ENCODE measurements around the gene PADI6.
"Not testable (repeated sequence)": the region's sequence is repeated elsewhere in the genome, so short reads cannot be mapped to it uniquely, and the experiment has no call there.

Gene PADI6

GRCh38 chr1:17371896-17372295, at the start of gene PADI6:
Gene PADI6 (plus strand): TSS chr1:17372196. CDS start chr1:17372246, 50 bp downstream.
- no peak for DNase-seq

- no peak for DNase-seq
Observed at GRCh38 chr1:17328855-17329254, 43.1 kb upstream of the PADI6 start.

- no peak for DNase-seq
Observed at GRCh38 chr1:17329610-17330009, 42.4 kb upstream of the PADI6 start.

GRCh38 chr1:17330856-17331255, 41.1 kb upstream of the PADI6 start:
- DNase-seq = no peak

- DNase-seq = no peak
Observed at GRCh38 chr1:17333081-17333480, 38.9 kb upstream of the PADI6 start.

- DNase-seq = peak; percentile 47 to 71
Observed at GRCh38 chr1:17335821-17336710, 35.9 kb upstream of the PADI6 start.

GRCh38 chr1:17338706-17339493, 33.1 kb upstream of the PADI6 start:
- no peak for DNase-seq

GRCh38 chr1:17339521-17339920, 32.5 kb upstream of the PADI6 start:
- DNase-seq = no peak

- no peak for DNase-seq
Observed at GRCh38 chr1:17340358-17340757, 31.6 kb upstream of the PADI6 start.

- DNase-seq = no peak
Observed at GRCh38 chr1:17342014-17342441, 30.0 kb upstream of the PADI6 start.

GRCh38 chr1:17345506-17345905, 26.5 kb upstream of the PADI6 start:
- not testable (repeated sequence) for DNase-seq

- DNase-seq = no peak
Observed at GRCh38 chr1:17346046-17346789, 25.8 kb upstream of the PADI6 start.

GRCh38 chr1:17347769-17348592, 24.0 kb upstream of the PADI6 start:
- DNase-seq = no peak

- no peak for DNase-seq
Observed at GRCh38 chr1:17348593-17349234, 23.3 kb upstream of the PADI6 start.

- no peak for DNase-seq
Observed at GRCh38 chr1:17350083-17350482, 21.9 kb upstream of the PADI6 start.

GRCh38 chr1:17350928-17351446, 21.0 kb upstream of the PADI6 start:
- DNase-seq = no peak

- DNase-seq = no peak
Observed at GRCh38 chr1:17351598-17352324, 20.2 kb upstream of the PADI6 start.

- DNase-seq = no peak
Observed at GRCh38 chr1:17352419-17352909, 19.5 kb upstream of the PADI6 start.

GRCh38 chr1:17355898-17356297, 16.1 kb upstream of the PADI6 start:
- no peak for DNase-seq

- DNase-seq = no peak
Observed at GRCh38 chr1:17356387-17357026, 15.5 kb upstream of the PADI6 start.
